CD4-positive, alpha-beta T cell treated with Interferon gamma for 1 hour (primary cell): ENCODE results near the gene FAM83E.
"Not testable (repeated sequence)": the region's sequence is repeated elsewhere in the genome, so short reads cannot be mapped to it uniquely, and the experiment has no call there.

Experiments
- DNase-seq: peaks from one replicate; pipeline ENCODE4 v3.0.0-alpha.2; 2020

FAM83E gene

GRCh38 chr19:48608798-48609263 is 6.0 kb downstream of the FAM83E start:
- peak; percentile 69 for DNase-seq

- DNase-seq = no peak
These were observed 7.5 kb downstream of the FAM83E start for GRCh38 chr19:48607359-48607755.

DNA sequence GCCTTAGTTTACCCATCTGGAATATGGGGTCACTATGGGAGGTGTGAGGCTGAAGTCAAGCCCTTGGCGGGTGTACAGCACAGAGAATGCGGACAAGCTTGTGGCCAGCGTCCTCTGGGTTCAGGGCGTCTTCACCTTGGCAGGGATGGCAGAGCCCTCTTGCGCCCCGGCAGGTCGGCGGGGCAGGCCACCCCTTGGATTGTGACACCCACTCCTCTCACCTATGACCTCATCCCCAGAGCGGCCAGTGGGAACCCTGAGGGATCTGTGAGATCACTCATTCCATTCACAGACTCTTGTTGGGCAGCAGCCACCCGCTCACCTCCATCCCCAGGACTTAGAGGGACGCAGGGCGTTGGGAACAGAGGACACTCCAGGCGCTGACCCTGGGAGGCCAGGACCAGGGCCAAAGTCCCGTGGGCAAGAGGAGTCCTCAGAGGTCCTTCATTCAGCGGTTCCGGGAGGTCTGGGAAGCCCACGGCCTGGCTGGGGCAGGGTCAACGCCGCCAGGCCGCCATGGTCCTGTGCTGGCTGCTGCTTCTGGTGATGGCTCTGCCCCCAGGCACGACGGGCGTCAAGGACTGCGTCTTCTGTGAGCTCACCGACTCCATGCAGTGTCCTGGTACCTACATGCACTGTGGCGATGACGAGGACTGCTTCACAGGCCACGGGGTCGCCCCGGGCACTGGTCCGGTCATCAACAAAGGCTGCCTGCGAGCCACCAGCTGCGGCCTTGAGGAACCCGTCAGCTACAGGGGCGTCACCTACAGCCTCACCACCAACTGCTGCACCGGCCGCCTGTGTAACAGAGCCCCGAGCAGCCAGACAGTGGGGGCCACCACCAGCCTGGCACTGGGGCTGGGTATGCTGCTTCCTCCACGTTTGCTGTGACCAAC is 8.2 kb downstream of the FAM83E start, which contains the start of gene SPACA4:
TSS of gene SPACA4 (plus strand) at position 280 of the 896 bp plus-strand sequence. CDS start at position 517, 237 bp downstream.
- DNase-seq = no peak

- no peak for DNase-seq
These were observed 11.0 kb downstream of the FAM83E start for GRCh38 chr19:48603850-48604249.

- DNase-seq = no peak
These were observed 11.4 kb downstream of the FAM83E start for GRCh38 chr19:48603449-48603848.

DNA sequence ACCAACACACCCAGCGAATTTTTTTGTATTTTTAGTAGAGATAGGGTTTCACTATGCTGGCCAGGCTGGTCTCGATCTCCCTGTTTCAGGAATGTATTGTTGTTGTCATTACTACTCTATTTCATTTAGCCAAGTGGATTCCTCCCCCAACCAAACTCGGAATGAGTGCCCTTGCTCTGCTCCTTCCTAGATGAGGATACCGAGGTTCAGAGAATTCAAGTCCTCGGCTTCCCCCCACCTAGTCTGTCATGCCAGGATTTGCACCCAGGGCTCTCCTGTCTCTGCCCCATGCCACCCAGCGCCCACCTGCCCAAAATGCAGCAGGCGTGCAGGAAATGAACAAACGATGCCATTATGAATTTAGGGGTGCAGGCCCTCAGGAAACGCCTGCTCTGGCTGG is 11.9 kb downstream of the FAM83E start:
- DNase-seq = no peak

DNA sequence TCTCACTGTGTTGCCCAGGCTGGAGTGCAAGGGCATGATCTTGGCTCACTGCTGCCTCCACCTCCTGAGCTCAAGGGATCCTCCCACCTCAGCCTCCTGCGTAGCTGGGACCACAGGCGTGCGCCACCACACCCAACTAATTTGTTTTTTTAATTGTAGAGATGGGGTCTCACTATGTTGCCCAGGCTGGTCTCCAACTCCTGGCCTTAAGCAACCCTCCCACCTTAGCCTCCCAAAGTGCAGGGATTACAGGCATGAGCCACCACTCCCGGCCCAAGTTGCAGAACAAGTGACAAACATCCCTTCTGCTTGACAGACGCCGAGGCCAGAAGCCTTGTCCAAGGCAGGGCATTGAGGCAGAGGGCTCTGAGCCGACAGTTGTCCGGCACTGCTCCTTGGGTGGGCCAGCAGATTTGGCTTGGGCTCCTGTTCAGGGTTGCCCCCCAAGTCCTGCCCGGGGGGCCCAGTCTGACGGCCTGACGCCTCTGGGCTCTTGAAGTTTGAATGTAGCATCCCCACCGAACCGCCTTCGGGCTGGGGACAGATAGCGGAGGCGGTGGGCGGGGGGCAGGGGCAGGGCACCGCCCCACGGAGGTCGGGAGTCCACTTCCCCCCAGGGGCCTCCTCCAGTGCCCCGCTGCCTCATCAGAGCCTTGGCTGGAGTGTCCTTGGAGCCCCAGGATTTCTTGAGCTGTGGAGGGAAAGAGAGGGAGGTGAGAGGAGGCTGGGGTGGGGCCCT is 14.0 kb downstream of the FAM83E start:
- no peak for DNase-seq

DNA sequence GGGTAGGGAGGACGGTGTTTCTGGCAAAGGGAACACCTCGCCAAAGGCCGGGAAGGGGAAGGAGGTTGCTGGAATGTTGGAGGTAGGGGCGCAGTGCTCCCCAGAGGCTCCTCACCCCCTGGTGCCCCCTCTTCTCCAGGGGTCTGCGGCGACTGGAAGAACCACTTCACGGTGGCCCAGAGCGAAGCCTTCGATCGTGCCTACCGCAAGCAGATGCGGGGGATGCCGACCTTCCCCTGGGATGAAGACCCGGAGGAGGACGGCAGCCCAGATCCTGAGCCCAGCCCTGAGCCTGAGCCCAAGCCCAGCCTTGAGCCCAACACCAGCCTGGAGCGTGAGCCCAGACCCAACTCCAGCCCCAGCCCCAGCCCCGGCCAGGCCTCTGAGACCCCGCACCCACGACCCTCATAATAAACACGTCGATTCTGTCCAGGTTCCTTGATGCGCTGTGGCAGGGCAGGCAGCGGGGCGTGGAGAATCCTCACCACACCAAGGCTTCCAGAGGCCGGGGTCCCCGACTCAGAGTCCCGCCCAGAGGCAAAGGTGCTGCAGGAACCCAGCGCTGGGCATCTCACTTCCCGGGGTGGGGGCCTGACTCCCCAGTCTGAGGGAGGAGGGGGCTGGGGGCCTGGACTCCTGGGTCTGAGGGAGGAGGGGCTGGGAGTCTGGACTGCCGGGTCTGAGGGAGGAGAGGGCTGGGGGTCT is 15.7 kb downstream of the FAM83E start:
- no peak for DNase-seq

GRCh38 chr19:48596679-48597465 is 18.0 kb downstream of the FAM83E start:
- peak; percentile 36 for DNase-seq

GRCh38 chr19:48596237-48596636 is 18.6 kb downstream of the FAM83E start:
- DNase-seq = no peak

GRCh38 chr19:48595833-48596232 is 19.0 kb downstream of the FAM83E start:
- DNase-seq = no peak

- no peak for DNase-seq
These were observed 19.7 kb downstream of the FAM83E start for GRCh38 chr19:48595171-48595570.

- DNase-seq = no peak
These were observed 23.9 kb downstream of the FAM83E start for GRCh38 chr19:48591021-48591420.

DNA sequence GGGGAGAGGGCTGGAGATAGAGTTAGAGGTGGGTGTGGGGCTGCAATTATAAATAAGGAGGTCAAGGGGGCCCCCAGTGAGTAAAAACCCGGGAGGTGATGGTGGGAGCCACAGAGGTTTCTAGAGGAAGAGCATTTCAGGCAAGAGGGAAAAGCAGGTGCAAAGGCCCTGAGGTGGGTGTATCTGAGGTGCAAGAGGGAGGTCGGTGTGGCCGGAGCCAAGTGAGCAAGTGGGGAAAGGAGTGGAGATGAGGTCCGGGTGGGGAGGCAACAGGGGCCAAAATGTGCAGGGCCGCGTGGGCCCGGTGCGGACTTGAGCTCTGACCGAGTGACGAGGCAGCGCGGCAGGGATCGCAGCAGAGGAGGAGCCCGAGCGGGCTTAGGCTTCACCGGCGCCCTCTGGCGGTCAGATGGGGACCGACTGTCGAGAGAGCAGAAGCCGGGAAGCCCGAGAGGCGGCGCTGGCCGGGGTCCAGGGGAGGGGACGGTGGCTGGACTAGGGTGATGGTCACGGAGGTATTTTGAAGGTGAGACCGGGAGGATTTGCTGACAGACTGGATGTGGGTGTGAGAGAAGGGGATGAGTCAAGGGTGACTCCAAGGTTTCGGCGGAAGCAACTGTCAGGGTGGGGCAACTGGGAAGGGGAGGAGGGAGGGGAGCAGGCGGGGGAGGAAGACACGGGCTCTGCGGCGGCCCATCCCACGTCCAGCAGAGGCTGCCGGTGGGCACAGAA is 26.0 kb downstream of the FAM83E start:
- DNase-seq = peak; percentile 80

- no peak for DNase-seq
These were observed 27.5 kb downstream of the FAM83E start for GRCh38 chr19:48587387-48587786.

- no peak for DNase-seq
These were observed 32.7 kb downstream of the FAM83E start for GRCh38 chr19:48582168-48582567.

- DNase-seq = no peak
These were observed 36.0 kb downstream of the FAM83E start for GRCh38 chr19:48578891-48579290.

DNA sequence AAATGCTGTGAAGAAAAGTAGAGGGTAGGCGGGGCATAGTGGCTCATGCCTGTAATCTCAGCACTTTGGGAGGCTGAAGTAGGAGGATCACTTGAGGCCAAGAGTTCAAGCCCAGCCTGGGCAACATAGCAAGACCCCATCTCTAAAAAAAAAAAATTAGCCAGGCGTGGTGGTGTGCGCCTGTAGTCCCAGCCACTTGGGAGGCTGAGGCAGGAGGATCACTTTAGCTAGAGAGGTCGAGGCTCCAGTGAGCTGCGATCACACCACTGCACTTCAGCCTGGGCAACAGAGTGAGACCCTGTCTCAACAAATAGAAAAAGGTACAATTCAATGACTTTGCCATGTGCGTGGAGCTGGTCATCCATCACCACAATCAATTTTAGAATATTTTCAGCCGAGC is 37.0 kb downstream of the FAM83E start:
- not testable (repeated sequence) for DNase-seq

DNA sequence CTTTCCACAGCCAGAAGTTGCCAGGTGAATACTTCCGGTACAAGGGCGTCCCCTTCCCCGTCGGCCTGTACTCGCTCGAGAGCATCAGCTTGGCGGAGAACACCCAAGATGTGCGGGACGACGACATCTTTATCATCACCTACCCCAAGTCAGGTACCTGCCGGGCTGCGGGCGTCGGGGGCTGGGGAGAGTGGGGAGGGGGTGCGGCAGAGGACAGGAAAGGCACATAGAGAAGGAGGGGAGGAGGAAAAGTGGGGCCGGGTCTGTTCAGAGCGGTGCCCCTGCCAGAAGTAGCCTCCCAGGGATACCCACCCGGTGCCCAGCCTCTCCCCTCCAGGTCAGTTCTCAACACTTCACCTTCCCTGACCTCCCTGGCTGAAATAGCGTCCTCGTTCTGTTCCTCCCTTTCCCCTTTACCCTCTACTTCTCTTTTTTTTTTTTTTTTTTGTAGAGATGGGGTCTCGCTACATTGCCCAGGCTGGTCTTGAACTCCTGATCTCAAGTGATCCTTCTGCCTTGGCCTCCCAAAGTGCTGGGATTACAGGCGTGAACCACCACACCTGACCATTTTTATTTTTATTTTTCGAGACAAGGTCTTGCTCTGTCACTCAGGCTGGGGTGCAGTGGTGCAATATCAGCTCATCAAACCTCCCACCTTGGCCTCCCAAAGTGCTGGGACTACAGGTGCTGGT is 38.8 kb downstream of the FAM83E start:
- DNase-seq = no peak

DNA sequence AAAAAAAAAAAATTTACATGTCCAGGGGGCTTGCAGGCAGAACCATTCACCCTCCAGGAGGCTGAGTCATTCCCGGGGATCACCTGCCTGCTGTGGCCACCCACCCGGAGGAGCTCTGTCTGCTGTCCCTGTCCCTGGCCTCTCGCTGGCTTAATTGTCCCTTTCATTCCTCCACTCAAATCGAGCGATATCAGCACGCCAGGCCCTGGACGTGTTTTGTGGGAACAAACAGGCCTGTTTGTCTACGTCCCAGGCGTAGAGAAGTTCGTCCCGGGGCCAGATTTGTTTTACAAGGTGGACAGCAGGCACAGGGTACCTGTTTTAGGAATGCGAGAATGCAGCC is 41.7 kb downstream of the FAM83E start:
- no peak for DNase-seq
